GM12874 (cell line): Measurements from ENCODE around the gene GET3.

Experiments
- TF ChIP-seq, protein P1 (sequence below): IDR thresholded peaks from 2 replicates; pipeline ENCODE4 v1.5.1; 2011; ENCODE audit warnings: low read depth, mild to moderate bottlenecking, control low read depth, low read length, moderate library complexity; ENCODE audit not compliant: insufficient read depth

Gene GET3

DNA sequence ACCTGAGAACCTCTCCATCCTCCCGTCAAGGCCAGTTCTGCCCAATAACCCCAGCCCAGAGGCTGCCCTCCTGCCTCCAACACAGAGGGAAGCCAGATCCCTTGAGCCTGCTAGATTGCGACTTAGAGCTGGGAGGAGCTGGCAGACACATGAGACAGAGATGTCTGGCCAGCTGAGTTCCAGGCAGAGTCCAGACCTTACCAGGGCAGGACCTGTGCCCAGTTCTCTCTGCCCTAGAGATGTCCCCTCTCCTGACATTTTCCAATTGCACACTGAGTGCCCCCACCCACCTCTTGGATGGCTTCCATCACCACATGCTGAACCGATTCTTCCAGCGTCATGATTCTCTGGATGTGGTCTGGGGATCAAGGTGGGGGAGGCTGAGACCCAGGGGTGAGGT lies 35.0 kb downstream of the GET3 start:
- TF ChIP-seq, protein P1, sequence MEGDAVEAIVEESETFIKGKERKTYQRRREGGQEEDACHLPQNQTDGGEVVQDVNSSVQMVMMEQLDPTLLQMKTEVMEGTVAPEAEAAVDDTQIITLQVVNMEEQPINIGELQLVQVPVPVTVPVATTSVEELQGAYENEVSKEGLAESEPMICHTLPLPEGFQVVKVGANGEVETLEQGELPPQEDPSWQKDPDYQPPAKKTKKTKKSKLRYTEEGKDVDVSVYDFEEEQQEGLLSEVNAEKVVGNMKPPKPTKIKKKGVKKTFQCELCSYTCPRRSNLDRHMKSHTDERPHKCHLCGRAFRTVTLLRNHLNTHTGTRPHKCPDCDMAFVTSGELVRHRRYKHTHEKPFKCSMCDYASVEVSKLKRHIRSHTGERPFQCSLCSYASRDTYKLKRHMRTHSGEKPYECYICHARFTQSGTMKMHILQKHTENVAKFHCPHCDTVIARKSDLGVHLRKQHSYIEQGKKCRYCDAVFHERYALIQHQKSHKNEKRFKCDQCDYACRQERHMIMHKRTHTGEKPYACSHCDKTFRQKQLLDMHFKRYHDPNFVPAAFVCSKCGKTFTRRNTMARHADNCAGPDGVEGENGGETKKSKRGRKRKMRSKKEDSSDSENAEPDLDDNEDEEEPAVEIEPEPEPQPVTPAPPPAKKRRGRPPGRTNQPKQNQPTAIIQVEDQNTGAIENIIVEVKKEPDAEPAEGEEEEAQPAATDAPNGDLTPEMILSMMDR, result no peak

DNA sequence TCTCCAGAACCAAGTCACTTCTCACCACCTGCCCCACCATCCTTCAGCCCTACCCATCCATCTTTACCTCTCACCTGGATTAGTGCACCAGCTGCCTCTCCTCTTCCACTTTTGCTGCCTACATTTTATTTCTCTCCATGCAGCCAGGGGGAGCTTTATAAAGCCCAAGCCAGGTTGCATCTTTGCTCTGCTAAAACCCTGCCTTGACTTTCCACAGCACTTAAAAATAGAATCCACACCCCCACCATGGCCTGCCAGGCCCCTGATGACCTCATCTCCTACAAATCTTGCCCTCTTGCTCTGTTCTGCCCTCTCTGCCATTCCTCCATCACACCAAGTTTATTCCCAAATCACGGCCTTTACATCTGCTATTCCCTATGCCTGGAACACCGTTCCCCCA lies 36.3 kb downstream of the GET3 start:
- TF ChIP-seq, protein P1, result 0 out of 2 replicates have a peak, but pooled peaks have one; percentile 7

DNA sequence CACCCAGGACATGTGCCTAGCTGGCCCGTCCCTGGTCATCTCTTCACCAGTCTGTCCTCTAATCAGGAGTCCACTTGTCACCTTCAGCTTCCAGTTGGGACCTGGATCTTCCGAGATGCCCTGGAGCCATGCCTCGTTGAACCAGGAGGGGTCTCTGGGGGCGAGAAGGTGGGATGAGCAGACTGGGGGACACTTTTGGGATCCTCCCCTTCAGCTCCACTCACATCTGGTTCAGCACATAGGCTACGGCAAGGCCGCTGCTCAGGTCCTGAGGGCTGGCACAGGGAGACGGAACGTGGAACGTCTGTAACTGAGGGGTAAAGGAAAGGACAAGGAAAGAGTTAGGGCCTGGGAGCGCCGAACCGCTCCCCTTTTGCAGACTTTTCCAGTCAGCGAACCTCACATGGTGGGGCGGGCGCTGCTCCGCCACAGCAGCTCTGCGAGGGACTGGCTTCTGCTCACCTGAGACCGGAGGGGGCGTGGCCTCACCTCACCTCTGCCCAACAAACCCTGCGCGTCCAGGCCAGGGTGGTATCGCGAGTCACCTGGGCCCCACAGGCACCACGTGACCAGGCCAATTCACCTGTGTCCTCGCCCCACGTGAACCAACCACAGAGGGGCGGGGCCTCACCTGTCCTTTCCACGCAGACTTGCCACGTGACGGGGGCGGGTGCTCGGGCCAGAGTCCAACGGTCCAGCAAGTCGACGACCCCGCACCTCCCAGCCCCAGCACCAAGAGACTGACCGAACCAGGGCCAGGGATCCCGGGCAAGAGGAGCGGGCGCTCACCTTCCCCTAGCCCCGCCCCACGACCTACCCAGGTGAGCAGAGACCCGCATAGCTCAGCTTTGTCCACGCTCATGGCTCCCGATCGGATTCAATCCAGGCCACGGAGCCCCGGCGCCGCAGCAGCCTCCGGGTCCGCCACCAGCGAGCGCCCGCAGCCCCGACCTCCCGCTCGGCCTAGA lies 37.6 kb downstream of the GET3 start, which contains the start of gene HOOK2:
HOOK2 (minus strand) TSS at position 965 of the 968 bp plus-strand sequence; CDS start at position 862, 103 bp downstream.
- TF ChIP-seq, protein P1, result no peak

DNA sequence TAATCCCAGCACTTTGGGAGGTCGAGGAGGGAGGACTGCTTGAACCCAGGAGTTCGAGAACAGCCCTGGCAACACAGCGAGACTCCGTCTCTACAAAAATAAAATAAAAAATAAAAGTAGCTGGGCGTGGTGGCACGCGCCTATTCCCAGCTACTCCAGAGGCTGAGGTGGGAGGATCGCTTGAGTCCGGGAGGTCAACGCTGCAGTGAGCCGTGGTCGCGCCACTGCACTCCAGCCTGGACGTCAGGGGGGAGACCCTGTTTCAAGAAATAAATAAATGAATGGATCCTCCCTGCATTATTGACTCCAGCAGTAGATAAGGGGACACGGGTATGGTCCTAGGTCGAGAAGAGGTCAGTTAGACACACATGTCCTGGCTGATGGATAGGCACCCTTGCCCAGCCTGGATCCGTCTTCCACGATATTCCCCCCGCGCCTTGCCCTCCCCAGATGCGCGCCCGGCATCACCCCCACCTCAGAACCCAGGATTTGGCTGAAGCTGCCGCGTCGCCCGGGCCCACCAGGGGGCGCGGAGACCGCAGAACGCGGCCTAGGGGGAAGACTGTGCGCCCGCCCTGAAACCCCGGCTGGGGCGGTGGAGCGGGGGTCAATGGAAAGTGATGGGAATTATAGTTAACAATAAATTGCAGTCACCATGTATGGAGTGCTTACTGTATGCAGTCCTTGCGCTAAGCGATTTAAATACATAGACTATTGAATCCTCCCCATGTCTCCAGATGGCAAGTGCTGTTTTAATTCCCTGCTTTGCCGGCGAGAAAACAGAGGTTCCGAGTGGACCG lies 40.1 kb downstream of the GET3 start:
- TF ChIP-seq, protein P1, result peak; percentile 96

DNA sequence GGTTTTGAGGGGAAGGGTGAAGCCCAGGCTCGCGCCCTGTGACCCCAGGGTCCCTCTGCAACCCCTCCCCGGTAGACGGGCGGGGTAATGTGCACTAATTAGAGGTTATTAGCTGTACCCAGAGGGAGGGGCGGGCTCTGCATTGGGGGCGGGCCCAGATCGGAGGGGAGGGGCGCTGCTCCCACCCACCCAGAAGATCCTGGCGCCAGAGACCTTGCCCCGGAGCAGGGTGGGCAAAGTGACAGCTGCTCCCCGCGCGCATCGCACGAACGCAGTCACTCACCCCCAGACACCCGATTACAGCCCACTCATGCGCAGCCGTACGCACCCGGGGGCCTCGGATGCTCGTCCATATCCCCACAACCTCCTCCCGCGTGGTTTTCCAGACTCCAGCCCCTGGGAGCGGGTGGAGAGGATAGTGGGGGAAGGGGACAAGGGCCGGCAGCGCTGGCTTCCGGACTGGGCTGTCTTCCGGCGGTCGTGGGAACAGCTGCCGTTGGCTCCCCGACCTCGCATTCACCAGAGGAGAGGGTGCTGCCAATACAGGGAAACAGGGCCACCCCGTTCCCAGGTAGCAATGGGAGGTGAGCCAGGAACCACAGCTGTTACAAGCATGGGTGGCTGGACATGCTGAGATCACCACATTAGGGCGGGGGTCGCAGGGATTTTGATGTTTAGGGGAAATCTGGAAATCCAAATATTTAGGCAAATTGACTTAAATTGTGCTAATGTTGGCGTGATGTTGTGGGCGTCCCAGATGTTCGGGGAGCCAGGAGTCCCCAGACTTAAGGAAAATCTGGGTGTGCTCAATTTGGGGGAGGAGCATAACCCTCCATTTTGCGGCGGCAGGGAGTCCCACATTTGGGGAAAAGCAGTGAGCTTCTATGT lies 41.0 kb downstream of the GET3 start:
- TF ChIP-seq, protein P1, result no peak

DNA sequence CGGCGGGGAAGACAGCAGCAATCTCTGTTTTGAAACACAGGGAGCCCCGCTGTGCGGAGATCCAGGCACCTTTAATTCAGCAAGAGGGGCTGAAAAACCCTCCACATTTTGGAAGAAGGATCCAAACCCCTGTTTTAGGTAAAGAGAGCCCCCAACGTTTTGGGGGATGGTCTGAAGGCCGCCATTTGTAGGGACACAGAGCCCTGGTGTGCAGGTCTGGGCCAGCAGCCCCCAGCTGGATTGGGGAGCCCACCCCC lies 41.5 kb downstream of the GET3 start:
- TF ChIP-seq, protein P1, result no peak
